T-helper 1 cell treated with Interleukin-12 subunit alpha and Interleukin-12 subunit beta and Interleukin-4 antibody, amounts not matched to agents 30 μg/mL and 1 μg/mL, for 36 hours (primary cell): ENCODE data around the gene LEO1.

Experiments
- H3K27ac Mint-ChIP-seq: one replicate; pipeline ENCODE4 v1.8.0; 2021; ENCODE audit warnings: mild to moderate bottlenecking, mixed read lengths
- H3K27me3 Mint-ChIP-seq: one replicate; pipeline ENCODE4 v1.8.0; 2021; ENCODE audit warnings: low read depth, mixed read lengths
- H3K36me3 Mint-ChIP-seq: one replicate; pipeline ENCODE4 v1.8.0; 2021; ENCODE audit warnings: low read depth, mixed read lengths
- H3K4me1 Mint-ChIP-seq: one replicate; pipeline ENCODE4 v1.8.0; 2021; ENCODE audit warnings: low read depth, mixed read lengths
- H3K4me3 Mint-ChIP-seq: one replicate; pipeline ENCODE4 v1.8.0; 2021; ENCODE audit warnings: mild to moderate bottlenecking, moderate library complexity, mixed read lengths
- H3K9me3 Mint-ChIP-seq: one replicate; pipeline ENCODE4 v1.8.0; 2021; ENCODE audit warnings: mixed read lengths

LEO1 gene

GRCh38 chr15:51971032-51971374 lies 575 bp downstream of the LEO1 start:
- Mint-ChIP-seq H3K9me3 (peaks cover 9% of the 10 kb centered on the region), H3K27ac (peak overlapping the region; percentile 99), H3K36me3 (peaks cover 15% of the 10 kb centered on the region), H3K4me3 (peak overlapping the region; percentile 98), H3K4me1 (peaks cover 14% of the 10 kb centered on the region), H3K27me3 (peaks cover 4% of the 10 kb centered on the region)

- H3K9me3 Mint-ChIP-seq: peaks cover 9% of the 10 kb centered on the region
- peaks cover 22% of the 10 kb centered on the region for H3K36me3 Mint-ChIP-seq
- peak overlapping the region; percentile 98 for H3K4me3 Mint-ChIP-seq
- H3K27ac Mint-ChIP-seq: no peak overlapping the region
- H3K27me3 Mint-ChIP-seq: peaks cover 4% of the 10 kb centered on the region
- peaks cover 14% of the 10 kb centered on the region for H3K4me1 Mint-ChIP-seq
These were observed 1.3 kb downstream of the LEO1 start for GRCh38 chr15:51970132-51970817.

GRCh38 chr15:51969728-51970127 lies 1.9 kb downstream of the LEO1 start:
- Mint-ChIP-seq H3K4me3 (peak overlapping the region; percentile 98), H3K9me3 (peaks cover 9% of the 10 kb centered on the region), H3K36me3 (peaks cover 22% of the 10 kb centered on the region), H3K27ac (no peak overlapping the region), H3K4me1 (peaks cover 14% of the 10 kb centered on the region), H3K27me3 (peaks cover 4% of the 10 kb centered on the region)

DNA sequence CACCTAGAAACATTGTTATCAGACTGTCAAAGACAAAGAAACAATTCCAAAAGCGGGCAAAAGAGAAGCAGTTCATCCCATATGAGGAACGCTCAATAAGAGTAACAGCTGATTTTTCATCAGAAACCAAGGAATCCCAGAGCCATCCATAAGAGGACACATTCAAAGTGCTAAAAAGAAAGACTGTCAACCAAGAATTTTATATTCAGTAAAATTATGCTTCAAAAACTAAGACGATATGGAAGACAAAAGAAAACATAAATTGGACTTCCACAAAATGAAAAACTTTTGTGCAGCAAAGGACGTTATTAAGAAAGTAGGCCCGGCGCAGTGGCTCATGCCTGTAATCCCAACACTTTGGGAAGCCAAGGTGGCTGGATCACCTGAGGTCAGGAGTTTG lies 4.0 kb downstream of the LEO1 start:
- Mint-ChIP-seq H3K4me1 (peaks cover 12% of the 10 kb centered on the region), H3K36me3 (peaks cover 30% of the 10 kb centered on the region), H3K27ac (no peak overlapping the region), H3K4me3 (peak overlapping the region; percentile 1), H3K9me3 (peaks cover 9% of the 10 kb centered on the region), H3K27me3 (peaks cover 4% of the 10 kb centered on the region)

DNA sequence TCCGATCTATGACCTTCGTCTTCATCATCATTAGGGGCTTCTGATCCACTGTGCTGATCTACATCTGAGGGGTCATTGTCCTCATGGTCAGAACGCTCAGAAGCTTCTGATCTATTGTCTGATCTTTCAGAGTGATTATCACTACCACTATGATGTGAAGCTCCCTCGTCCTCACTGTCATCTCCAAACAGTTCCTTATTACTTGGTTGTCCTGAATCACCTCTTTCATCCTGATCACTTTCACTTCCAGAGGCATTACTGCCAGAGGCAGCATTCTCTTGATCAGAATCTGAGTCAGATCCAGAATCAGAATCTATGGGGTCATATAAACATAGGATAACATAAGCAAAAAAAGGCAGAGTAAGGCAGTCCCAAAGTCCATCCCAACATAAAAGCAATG lies 5.4 kb downstream of the LEO1 start:
- no peak overlapping the region for H3K4me3 Mint-ChIP-seq
- H3K9me3 Mint-ChIP-seq: peaks cover 9% of the 10 kb centered on the region
- no peaks in the 10 kb centered on the region for H3K27me3 Mint-ChIP-seq
- H3K4me1 Mint-ChIP-seq: peaks cover 9% of the 10 kb centered on the region
- peaks cover 33% of the 10 kb centered on the region for H3K36me3 Mint-ChIP-seq
- H3K27ac Mint-ChIP-seq: no peak overlapping the region

GRCh38 chr15:51965691-51966090 lies 5.9 kb downstream of the LEO1 start:
- H3K4me3 Mint-ChIP-seq: no peak overlapping the region
- H3K27ac Mint-ChIP-seq: no peak overlapping the region
- peaks cover 9% of the 10 kb centered on the region for H3K9me3 Mint-ChIP-seq
- H3K4me1 Mint-ChIP-seq: peaks cover 5% of the 10 kb centered on the region
- peaks cover 33% of the 10 kb centered on the region for H3K36me3 Mint-ChIP-seq
- no peaks in the 10 kb centered on the region for H3K27me3 Mint-ChIP-seq

DNA sequence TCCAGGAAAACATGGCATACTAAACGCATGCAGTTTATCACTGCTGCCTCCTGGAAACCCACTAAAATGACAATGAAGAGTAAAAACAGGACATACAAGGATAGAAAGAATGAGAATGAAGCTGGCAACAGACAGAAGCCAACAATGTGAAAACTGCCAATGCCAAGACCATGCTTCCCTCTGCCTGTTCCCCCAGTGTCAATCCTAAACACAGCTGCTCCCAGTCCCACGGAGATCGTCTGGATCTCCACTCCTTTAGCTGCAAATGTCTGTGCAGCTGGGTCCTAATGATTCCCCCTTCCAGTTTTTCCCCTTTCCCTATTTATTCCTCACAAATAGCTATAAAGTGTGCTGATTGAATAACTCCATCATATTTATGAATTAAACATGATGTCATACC lies 16.1 kb downstream of the LEO1 start:
- Mint-ChIP-seq H3K27ac (no peak overlapping the region), H3K36me3 (peaks cover 57% of the 10 kb centered on the region)

DNA sequence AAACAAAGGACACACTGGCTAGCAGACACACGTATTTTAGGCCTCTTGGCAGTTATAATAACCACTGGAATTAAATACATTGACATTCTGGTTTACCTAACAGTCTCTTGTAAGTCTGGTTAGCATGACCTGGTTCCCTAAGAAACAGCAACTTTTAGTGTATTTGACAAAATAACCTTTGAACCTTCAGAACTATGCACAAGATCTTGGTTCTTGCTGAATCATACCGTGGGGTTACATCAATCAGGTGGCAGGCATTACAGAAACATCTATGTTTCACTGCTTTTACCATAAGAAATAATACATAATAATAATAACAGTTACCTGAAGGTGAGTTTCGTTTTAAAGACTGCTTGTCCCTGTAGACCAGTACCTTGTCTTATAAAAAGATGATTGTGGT lies 18.8 kb downstream of the LEO1 start:
- H3K27me3 Mint-ChIP-seq: no peaks in the 10 kb centered on the region
- H3K9me3 Mint-ChIP-seq: no peaks in the 10 kb centered on the region
- peaks cover 49% of the 10 kb centered on the region for H3K36me3 Mint-ChIP-seq
- H3K4me3 Mint-ChIP-seq: no peak overlapping the region
- no peak overlapping the region for H3K27ac Mint-ChIP-seq
- H3K4me1 Mint-ChIP-seq: no peaks in the 10 kb centered on the region

More for the DNA sequence above, 16.1 kb downstream of the LEO1 start:
- H3K4me3 Mint-ChIP-seq: no peak overlapping the region
- peaks cover 2% of the 10 kb centered on the region for H3K4me1 Mint-ChIP-seq
- no peaks in the 10 kb centered on the region for H3K27me3 Mint-ChIP-seq
- H3K9me3 Mint-ChIP-seq: no peaks in the 10 kb centered on the region

- Mint-ChIP-seq H3K36me3 (peaks cover 49% of the 10 kb centered on the region), H3K4me1 (peaks cover 4% of the 10 kb centered on the region), H3K27me3 (no peaks in the 10 kb centered on the region), H3K9me3 (no peaks in the 10 kb centered on the region), H3K27ac (peak overlapping the region; percentile 7), H3K4me3 (no peak overlapping the region)
These were observed 24.5 kb downstream of the LEO1 start for GRCh38 chr15:51947124-51947523.

DNA sequence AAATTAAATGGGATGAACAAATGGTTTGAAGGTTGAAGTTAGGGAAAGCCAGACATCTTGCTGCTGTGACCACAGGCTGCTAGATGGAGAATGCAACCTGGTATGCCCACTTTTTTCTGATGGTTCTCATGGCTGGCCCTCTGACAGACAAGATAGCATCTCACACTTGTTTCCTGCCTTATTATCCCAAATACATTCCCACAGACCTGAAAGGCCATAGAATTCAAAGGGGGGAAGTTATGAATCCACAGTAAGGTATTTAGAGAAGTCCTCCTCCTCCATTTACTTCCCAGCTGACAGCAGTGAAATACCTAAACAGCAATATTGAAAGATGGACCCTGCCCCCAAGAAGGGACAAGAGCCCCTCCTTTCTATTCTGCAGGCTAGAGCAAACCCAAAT lies 32.4 kb downstream of the LEO1 start:
- Mint-ChIP-seq H3K4me3 (no peak overlapping the region), H3K36me3 (peaks cover 25% of the 10 kb centered on the region), H3K27ac (no peak overlapping the region), H3K27me3 (no peaks in the 10 kb centered on the region), H3K9me3 (no peaks in the 10 kb centered on the region), H3K4me1 (peaks cover 8% of the 10 kb centered on the region)

DNA sequence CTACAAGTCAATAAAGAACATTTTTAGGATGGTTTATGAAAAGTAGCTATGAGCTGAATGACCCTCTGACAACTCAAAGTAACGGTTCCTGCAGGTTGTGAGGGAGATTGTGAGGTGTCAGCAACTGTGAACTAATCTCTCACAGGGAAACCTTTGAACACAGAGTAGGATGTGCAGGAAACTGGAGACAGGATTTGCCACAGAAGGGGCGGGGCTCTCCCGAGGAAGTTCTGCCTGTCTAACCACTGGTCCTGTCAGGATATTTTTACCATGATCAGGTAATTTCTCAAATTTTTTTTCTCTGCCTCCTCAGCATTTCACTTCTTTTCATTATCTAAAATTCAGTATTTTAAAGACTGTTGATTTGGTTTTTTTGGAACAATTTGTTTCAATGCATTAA lies 33.3 kb downstream of the LEO1 start:
- no peak overlapping the region for H3K4me3 Mint-ChIP-seq
- no peaks in the 10 kb centered on the region for H3K27me3 Mint-ChIP-seq
- no peak overlapping the region for H3K27ac Mint-ChIP-seq
- peaks cover 6% of the 10 kb centered on the region for H3K4me1 Mint-ChIP-seq
- no peaks in the 10 kb centered on the region for H3K9me3 Mint-ChIP-seq
- H3K36me3 Mint-ChIP-seq: peaks cover 22% of the 10 kb centered on the region

DNA sequence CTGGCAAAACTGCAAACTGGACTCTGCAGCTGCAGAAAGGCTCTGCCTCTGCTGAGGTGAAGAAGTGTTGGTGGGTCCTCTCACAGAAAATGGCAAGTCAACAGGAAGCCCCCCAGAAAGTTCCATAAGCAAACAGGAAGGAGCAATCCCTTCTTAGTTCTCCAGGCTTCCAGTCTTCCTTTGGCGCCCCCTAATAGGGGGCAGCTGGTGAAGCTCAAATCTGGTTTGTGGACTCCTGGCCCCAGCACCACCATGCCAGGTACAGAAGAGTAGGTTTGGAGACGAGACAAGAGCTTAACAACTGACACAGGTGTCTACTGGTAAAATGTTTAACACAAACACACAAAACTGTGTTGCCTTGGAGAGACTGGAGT lies 35.5 kb downstream of the LEO1 start:
- no peaks in the 10 kb centered on the region for H3K27me3 Mint-ChIP-seq
- H3K36me3 Mint-ChIP-seq: peaks cover 15% of the 10 kb centered on the region
- no peaks in the 10 kb centered on the region for H3K9me3 Mint-ChIP-seq
- H3K27ac Mint-ChIP-seq: no peak overlapping the region
- peaks cover 6% of the 10 kb centered on the region for H3K4me1 Mint-ChIP-seq
- H3K4me3 Mint-ChIP-seq: no peak overlapping the region

- peaks cover 6% of the 10 kb centered on the region for H3K4me1 Mint-ChIP-seq
- peak overlapping the region; percentile 14 for H3K27ac Mint-ChIP-seq
- peaks cover 17% of the 10 kb centered on the region for H3K36me3 Mint-ChIP-seq
- H3K27me3 Mint-ChIP-seq: no peaks in the 10 kb centered on the region
- no peaks in the 10 kb centered on the region for H3K9me3 Mint-ChIP-seq
- H3K4me3 Mint-ChIP-seq: no peak overlapping the region
These were observed 36.0 kb downstream of the LEO1 start for GRCh38 chr15:51935466-51936104.

DNA sequence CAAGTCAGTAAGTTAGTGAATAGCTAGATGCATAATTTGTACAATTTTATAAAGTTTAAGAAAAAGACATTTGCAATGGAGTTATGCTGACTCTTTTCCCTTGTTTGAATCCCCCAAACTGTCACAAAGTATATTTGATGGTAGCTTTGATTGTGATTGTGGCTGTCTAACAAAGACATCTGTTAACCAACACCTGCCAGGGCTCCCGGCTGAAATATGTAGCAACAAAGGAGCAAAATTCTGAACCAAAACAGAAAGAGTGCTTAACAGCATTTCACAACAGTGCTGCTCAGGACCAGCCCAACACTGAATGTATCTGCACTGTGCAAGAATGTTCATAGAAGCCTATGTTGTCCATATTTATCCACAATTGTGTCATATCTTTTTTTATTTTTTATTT lies 39.4 kb downstream of the LEO1 start:
- peaks cover 13% of the 10 kb centered on the region for H3K36me3 Mint-ChIP-seq
- no peak overlapping the region for H3K4me3 Mint-ChIP-seq
- no peaks in the 10 kb centered on the region for H3K9me3 Mint-ChIP-seq
- H3K27ac Mint-ChIP-seq: no peak overlapping the region
- H3K27me3 Mint-ChIP-seq: no peaks in the 10 kb centered on the region
- peaks cover 6% of the 10 kb centered on the region for H3K4me1 Mint-ChIP-seq

DNA sequence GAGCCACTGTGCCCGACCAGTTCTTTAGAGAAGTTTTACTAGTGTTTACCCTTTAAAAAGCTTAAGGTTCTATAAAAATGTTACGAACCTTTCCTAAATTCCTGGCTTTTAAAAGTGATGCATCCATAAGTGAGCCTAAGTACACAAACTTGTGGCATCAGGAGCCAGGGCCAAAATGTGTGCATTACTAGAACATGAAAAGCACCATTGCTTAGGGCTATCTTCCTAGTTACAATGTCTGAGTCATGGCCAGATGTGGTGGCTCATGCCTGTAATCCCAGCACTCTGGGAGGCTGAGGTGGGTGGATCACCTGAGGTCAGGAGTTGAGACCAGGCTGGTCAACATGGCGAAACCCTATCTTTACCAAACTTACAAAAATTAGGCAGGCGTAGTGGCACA lies 39.9 kb downstream of the LEO1 start:
- no peak overlapping the region for H3K27ac Mint-ChIP-seq
- no peak overlapping the region for H3K4me3 Mint-ChIP-seq
- H3K9me3 Mint-ChIP-seq: no peaks in the 10 kb centered on the region
- peaks cover 12% of the 10 kb centered on the region for H3K36me3 Mint-ChIP-seq
- H3K27me3 Mint-ChIP-seq: no peaks in the 10 kb centered on the region
- H3K4me1 Mint-ChIP-seq: peaks cover 6% of the 10 kb centered on the region
